HT1080 (cell line): Measurements from ENCODE around the gene IFNL4. TPM values are rescaled to one million over a fixed set of nuclear protein-coding genes. Genes with fewer than 3 reads are reported as not detected.
A peak's percentile ranks its signal among the peaks of the same experiment; 100 is the strongest.
"Not testable (repeated sequence)": the region's sequence is repeated elsewhere in the genome, so short reads cannot be mapped to it uniquely, and the experiment has no call there.

ENCODE experiments used
- DNase-seq: peaks from one replicate; pipeline ENCODE4 v3.0.0-alpha.2; 2015; ENCODE audit warnings: low read depth
- polyA plus RNA-seq, 2 experiments: library from polyadenylated mRNA; depleted of rRNA; stranded (reverse); fragments of >200 nt; gene quantifications; 2 replicates each; pipeline ENCODE4 v1.2.3, GENCODE V29; 2015
- total RNA-seq: library from RNA; depleted of rRNA; stranded (reverse); fragments of >200 nt; shearing (Covaris generic); gene quantifications from 2 replicates; pipeline ENCODE4 v1.2.3, GENCODE V29; 2014; rRNA removed

IFNL4 gene
- 0.13 TPM in 1 of 2 replicates, not detected in the other for total RNA-seq
- polyA plus RNA-seq (2015; cell fraction: cytosol; rRNA removed), result not detected in 2 replicates
- polyA plus RNA-seq (2015; cell fraction: nucleus; rRNA removed), result not detected in 2 replicates

DNA sequence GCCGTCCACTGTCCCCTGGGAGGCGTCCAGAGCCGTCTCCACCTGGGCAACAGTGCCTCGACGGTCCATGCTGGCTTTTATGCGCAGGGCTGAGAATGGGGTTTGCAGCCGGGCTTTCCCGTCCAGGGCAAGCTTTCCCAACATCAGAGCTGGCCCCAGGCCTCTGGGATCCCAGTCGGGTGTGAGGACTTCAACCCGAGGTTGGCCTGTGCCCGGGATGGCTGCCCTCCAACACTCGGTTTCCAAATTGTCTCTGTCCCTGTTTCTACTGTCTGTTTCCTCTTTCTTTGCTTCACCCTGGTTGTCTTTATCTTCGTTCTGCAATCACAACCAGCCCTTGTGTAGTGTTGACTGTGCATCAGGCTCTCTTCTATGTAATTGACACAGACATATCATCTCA, at the start of gene IFNL4:
Gene IFNL4, minus strand, starts transcription at position 51 of the 400 bp plus-strand sequence.
- no peak for DNase-seq

- no peak for DNase-seq
Observed at GRCh38 chr19:39297931-39298634, 49.4 kb upstream of the IFNL4 start.

- DNase-seq, result no peak
Observed at GRCh38 chr19:39296906-39297305, 48.2 kb upstream of the IFNL4 start.

DNA sequence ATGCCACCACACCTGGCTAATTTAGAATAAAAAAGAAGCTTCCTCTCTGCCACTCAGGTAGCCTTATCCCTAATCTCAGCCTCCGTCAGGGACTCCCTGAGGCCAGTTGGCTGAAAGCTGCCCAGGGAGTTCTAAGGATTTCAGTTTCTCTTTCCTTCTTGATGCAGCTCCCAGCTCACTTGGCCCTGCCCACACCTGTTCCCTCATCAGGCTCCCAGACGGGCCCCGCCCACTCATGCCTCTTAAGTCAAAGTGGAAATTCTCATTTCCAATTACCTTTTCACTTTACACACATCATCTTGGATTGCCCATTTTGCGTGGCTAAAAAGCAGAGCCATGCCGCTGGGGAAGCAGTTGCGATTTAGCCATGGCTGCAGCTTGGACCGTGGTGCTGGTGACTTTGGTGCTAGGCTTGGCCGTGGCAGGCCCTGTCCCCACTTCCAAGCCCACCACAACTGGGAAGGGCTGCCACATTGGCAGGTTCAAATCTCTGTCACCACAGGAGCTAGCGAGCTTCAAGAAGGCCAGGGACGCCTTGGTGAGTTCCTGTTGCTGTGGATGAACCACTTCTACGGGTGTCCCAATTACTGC, 47.5 kb upstream of the IFNL4 start, which contains the start of gene IFNL1:
Gene IFNL1, plus strand, starts transcription at position 353 of the 591 bp plus-strand sequence. Its CDS starts 15 bp downstream, at position 368.
- DNase-seq, result no peak

- DNase-seq, result no peak
Observed at GRCh38 chr19:39293394-39293793, 44.7 kb upstream of the IFNL4 start.

GRCh38 chr19:39284032-39284431, 35.4 kb upstream of the IFNL4 start:
- DNase-seq, result no peak

GRCh38 chr19:39282021-39282420, 33.4 kb upstream of the IFNL4 start:
- no peak for DNase-seq

DNA sequence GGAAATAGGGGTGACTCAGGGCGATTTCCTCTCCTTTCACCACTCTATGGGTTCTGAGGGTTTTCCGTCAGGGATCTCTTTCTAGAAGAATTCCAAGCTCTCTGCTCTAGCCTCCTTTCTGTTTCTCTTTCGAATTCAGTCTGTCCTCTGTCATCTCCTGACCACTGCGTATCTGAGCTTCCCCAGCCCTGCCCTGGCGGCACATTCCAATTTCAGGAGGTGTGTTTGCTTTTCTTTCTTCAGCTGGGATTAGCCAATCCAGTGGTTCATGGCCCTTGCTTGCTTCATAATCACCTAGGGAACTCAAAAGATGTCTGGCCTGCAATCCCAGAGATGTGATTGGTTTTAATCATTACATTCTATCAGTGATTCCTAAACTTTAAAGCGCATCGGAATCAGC, 28.9 kb upstream of the IFNL4 start:
- DNase-seq, result peak; percentile 36

GRCh38 chr19:39276740-39277139, 28.1 kb upstream of the IFNL4 start:
- DNase-seq, result no peak

DNA sequence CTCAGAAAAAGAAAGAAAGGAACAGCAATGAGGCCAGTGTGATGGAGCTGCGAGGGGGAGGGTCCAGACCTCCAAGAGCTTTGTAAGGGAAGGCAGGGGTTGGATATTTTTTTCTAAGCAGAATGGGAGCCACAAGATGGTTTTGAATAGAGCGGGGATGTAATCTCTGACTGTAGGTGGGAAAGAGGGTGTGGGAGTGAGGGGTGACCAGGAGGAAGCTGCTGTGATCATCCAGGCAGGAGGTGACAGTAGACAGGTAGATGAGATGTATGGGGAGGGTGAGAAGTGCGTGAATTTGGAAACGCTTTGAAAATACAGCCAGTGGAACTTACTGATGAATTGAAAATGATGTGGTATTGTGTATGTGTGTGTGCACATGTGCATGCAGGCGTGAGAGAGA, 26.9 kb upstream of the IFNL4 start:
- no peak for DNase-seq

GRCh38 chr19:39273859-39274258, 25.2 kb upstream of the IFNL4 start:
- not testable (repeated sequence) for DNase-seq

DNA sequence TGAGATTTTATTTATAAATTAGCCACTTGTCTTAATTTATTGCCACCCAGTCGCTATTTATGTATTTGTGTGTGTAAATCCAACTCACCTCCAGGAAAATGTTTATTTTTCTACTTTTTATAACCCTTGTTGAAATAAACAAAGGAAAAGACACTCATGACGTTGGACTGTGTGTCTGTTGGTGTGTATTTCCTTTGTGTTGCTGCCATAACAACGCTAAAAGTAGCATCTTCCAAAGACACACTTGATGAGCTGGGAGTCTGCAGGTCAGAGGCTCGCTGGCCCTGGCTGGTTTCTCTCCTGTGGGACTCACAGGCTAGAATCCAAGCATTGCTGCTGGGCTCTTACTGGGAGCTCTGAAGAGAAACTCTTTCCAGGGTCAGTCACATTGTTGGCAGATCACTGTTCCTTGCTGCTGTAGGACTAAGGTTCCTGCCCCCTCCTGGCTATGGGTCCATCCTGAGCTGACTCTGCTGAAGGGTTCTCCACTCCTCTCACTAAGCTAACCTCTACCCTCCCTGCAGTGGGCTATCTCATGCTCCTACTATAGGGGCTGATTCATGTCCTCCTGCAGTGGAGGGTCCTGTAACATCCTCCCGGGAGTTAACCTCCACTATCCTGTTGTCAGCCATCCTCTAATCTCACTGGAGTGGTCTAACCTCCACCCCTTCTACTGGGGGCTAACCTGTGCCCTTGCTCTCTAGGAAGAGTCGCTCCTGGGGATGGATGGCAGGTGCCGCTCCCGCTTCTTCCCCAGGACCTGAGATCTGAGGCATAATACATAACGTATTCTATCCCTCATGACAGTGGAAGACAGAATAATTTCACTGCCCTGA, 21.6 kb upstream of the IFNL4 start:
- no peak for DNase-seq

- not testable (repeated sequence) for DNase-seq
Observed at GRCh38 chr19:39269369-39269768, 20.7 kb upstream of the IFNL4 start.

DNA sequence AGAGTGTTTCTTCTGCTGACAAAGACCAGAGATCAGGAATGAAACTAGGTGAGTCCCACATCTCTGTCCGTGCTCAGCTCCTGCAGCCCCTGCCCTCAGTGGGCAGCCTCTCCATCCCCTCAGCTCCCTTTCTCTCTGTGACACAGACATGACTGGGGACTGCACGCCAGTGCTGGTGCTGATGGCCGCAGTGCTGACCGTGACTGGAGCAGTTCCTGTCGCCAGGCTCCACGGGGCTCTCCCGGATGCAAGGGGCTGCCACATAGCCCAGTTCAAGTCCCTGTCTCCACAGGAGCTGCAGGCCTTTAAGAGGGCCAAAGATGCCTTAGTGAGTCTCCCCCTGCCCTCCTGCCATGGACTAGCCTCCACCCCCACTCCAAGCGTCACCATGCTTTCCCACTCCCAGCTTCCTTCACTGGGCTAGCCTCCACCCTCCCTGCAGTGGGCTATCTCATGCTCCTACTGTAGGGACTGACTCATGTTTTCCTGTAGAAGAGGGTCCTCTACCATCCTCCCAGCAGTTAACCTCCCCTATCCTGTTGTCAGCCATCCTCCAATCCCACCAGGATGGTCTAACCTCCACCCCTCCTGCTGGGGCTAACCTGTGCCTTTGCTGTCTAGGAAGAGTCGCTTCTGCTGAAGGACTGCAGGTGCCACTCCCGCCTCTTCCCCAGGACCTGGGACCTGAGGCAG, 20.0 kb upstream of the IFNL4 start:
- DNase-seq, result not testable (repeated sequence)

DNA sequence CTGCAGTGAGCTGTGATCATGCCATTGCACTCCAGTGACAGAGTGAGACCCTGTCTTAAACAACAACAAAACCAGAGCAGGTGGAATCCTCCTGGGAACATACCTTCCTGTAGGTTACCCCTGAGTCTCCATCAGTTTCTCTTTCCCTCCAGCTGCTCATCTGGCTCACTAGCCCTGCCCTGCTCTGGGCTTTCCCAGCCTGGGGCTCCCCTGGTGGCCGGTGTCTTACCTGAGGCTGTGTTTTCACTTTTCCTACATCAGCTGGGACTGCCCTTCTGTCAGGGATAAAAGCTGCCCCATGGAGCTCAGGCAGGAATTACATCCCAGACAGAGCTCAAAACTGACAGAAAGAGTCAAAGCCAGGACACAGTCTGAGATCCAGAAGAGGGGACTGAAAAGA, 19.4 kb upstream of the IFNL4 start, which contains the start of gene IFNL2:
Gene IFNL2, plus strand, starts transcription at position 312 of the 400 bp plus-strand sequence. CDS start 173 bp downstream, outside the sequence.
- DNase-seq, result not testable (repeated sequence)

- no peak for DNase-seq
Observed at GRCh38 chr19:39265321-39265916, 16.8 kb upstream of the IFNL4 start.

- no peak for DNase-seq
Observed at GRCh38 chr19:39264306-39265290, 15.9 kb upstream of the IFNL4 start.

DNA sequence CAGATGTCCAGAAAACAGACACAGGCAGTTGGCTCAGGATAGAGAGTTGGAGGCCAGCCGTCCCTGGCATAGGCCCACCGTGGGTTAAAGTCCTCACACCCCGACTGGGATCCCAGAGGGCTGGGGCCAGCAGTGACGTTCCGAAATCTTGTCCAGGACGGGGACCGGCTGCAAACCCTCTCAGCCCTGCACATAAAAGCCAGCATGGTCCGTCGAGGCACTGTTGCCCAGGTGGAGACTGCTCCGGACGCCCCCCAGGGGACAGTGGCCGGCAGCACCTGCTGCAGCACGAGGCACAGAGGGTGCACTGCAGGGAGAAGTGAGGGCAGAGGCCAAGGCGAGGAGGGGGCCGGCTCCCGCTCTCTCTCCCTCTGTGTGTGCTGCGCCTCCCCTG, 15.3 kb upstream of the IFNL4 start:
- no peak for DNase-seq

- DNase-seq, result no peak
Observed at GRCh38 chr19:39262496-39262895, 13.8 kb upstream of the IFNL4 start.
